Left renal pelvis (tissue), 4 donors: Measurements from ENCODE around the gene TBX15. TPM values are rescaled to one million over a fixed set of nuclear protein-coding genes. Genes with fewer than 3 reads are reported as not detected.
"Not testable (repeated sequence)": the region's sequence is repeated elsewhere in the genome, so short reads cannot be mapped to it uniquely, and the experiment has no call there.

ENCODE experiments used
- DNase-seq, 4 donors: peaks; one replicate each; pipeline ENCODE4 v3.0.0-alpha.2; 2013; ENCODE audit warnings: low read depth in 4 of 4, low spot score in 3 of 4
- polyA plus RNA-seq, 4 donors: library from polyadenylated mRNA; unstranded; fragments of 120-200 nt; gene quantifications; one replicate each; pipeline ENCODE4 v1.2.1, GENCODE V29; 2013; ENCODE audit not compliant: insufficient read length in 4 of 4

TBX15 gene
- polyA plus RNA-seq, 4 donors: 0.20 to 0.37 (median 0.29) TPM

DNA sequence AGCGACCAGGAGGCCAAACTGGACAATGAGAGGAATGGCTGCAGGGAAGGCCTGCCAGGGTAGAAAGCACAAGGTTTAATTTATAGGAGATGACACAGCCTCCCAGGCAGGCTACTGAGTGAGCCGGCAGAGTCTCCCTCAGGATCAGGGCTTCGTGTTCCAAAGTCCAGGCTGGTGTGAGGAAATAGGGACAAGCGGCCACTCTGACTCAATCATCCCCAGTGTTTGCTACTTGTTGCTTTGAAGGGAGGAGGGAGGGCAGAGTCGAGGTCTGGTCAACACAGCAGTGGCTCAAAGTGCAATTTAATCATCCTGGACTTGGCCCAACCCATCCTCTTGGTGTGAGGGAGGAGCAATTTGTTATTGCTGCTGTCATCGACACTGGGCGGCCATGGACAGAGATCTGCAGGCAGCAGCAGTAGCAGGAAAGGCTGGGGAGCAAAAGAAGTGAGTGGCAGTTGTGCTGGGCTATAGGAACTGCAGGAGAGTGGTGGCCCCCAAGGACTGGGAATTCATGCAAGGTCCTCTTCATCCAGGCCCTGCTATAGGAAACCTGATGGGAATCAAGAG lies 27.5 kb downstream of the TBX15 start:
- DNase-seq: no peak

DNA sequence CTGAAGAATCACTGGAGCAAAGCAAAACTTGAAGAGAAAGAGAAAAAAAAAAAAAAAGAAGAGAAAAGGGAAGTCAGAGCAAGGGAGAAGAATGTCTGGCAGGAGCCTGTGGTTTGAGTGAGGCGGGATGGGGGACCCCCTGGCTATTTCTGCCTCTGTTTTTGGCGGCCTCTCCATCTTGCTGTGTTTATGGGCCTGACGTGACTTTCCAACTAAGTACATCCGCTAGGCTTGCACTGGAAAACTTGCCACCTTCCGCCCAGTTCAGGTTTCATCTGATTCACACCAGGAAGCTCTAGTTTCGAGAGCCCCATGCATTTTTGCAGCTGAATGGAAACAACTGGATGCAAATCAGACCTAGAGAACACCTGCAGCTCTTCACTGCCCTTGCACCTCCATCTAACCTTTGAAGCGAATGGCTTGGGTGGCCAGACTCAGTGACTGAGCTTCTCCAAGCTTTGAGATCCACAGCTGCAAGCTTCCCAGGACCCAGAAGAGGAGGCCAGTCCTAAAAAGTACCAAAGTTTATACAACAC lies 28.0 kb downstream of the TBX15 start:
- DNase-seq: no peak

DNA sequence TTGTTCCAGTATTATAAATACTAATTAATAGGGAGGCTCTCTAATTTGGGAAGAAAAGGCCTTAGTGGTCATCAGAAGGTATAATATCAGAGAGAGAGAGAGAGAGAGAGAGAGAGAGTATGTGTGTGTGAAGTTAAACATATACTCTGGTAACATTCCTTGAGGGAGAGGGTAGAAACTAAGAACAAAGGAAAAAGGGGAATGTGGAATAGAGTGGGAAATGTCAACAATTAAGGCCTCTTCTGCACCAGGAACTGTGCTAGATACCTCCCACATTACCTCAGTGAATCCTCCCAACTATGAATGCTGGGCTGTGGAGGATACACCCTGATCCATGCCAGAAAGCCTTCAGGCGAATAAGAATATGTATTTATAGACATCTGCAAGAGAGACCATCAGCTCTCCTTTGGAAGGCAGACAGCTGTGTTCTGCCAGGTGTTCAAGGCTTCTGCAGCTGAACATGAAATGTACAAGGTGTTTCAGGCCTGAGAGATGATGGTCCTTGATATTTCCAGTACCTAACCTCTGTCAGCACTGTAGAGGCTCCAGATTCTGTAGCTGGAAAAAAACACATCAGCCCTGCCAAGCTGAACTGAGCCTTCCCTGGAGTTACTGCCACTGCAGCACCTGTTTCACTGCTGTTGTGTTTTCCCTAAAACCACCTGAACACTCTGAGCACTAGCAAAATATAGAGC lies 29.1 kb downstream of the TBX15 start:
- DNase-seq: no peak

DNA sequence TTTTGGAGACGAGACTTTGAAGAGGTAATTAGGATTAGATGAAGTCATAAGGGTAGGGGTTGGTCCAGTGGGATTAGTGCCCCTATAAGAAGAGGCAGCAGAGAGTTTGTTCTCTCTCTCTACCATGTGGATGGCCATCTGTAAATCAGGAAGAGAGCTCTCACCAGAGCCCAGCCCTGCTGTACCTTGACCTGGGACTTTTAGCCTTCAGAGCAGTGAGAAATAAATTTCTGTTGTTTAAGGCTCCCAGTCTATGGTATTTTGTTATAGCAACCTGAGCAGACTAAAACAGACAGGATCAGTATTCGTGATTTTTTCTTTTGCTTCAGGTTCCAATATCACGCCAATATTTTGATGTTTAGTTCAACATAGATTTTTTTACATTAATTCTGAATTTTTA lies 30.0 kb downstream of the TBX15 start:
- DNase-seq: no peak

DNA sequence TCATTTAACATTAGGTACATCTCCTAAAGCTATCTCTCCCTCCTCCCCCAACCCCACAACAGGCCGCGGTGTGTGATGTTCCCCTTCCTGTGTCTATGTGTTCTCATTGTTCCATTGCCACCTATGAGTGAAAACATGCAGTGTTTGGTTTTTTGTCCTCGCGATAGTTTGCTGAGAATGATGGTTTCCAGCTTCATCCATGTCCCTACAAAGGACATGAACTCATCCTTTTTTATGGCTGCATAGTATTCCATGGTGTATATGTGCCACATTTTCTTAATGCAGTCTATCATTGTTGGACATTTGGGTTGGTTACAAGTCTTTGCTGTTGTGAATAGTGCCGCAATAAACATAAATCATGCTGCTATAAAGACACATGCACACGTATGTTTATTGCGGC lies 30.6 kb downstream of the TBX15 start:
- not testable (repeated sequence) for DNase-seq

DNA sequence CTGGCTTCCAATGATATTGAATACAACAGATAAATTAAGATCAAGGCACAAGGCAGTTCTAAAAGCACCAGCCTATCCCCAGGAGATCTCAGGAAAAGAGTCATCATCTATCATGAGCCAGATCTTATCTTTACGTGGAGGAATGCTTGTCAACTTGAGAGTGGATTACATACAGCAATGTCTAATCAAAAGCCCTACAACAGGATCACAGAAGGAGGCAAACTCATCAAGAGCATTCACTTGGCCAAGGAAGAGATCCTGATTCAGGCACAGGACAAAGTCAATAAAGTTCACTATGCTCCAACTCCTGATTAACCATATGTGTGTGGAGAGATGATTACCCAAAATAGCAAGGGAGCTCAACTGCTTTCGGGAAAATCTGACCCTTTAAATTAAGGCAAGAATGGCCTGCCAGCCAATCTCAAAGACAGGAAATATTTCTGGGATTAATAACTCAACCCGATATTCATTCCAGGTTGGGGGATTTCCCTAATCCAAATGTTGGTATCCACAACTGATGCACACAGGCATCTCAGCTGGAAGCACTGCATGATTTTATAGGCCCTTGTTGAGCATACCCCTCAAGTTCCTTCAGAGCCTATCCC lies 33.7 kb downstream of the TBX15 start:
- DNase-seq: no peak

DNA sequence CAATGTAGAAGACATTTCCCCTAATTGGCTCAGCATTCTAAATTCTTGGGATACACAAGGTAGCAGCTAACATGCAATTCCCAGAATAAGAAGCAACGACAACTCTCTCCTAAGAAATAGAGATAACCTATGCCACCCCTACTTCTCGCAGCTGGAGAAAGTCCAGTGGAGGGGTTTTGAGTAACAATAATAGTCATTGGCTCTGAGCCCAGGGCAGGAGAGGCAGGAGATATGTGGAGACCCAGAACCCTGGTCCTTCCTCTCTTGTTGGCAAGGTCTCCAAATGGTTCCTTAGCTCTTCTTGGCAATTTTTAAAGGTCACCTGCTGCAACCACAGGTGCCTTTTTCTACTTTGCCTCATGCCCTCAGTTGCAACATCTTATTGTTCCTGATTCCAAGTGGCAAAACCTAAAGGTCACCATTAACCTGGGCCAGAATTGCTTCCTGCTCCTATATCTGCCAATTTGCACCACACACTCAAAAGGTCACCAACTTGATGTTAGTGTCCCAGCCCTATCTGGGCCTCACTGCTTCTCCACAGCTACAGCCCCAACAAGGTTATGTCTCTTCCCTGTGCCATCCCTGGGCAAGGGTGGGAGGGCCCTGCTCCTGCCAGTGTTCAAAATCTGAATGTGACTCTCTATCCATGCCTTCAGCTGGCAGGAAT lies 36.7 kb downstream of the TBX15 start:
- DNase-seq: no peak

DNA sequence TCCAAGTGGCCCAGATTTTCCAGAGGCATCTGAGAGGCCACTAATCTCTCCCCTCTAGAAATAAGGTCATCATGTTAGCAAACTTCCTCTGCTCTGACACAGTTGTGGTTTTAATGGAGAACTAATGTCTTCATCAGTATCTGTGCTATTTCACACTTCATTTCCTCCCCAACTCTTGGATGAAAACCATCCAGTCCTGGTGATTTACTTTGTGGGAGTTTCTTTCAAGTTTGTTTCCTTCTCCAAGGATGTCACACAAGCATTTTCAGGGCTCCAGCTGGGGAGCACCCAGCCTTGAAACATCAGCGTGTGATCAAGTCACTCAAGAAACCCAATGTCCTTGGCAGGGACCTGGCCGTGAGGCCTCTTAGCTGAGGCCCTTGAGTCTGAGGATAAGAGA lies 38.8 kb downstream of the TBX15 start:
- no peak for DNase-seq

DNA sequence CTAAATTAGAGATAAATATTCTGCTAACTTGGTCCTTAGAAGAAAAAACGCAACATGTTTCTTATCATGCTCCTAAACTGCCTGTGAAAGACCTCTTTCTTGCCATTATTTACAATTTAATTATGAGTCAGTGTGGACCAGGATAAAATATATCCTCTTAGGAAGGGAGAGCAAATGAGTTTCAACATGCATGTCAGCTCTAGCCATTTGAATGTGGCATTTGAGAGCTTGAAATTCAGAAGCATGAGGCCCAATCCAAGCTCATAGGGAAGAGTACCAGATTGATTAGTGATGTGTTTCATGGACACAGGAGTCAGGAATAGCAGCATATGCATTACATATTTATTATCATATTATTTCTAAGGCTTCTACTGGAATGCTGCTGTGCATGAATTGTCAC lies 39.3 kb downstream of the TBX15 start:
- DNase-seq: no peak

DNA sequence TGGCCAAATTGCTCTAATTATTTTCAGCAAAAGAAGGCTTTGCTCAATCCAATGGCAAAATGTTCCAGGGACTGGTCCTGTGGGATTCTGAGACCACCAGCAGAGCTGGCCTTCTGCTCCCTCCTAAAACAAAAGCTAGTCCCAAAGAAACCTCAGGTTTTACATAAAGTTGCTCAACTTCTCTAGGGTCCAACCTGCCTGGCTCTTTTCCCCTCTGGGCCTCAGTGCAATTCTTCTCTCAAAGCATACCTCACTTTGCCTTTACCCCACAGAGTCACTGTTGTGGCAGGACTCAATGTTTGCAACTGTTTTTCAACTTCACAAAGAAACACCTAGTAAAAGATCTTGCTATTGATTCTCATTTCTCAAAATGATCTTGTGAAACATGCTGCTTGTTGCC lies 39.8 kb downstream of the TBX15 start:
- DNase-seq: no peak

DNA sequence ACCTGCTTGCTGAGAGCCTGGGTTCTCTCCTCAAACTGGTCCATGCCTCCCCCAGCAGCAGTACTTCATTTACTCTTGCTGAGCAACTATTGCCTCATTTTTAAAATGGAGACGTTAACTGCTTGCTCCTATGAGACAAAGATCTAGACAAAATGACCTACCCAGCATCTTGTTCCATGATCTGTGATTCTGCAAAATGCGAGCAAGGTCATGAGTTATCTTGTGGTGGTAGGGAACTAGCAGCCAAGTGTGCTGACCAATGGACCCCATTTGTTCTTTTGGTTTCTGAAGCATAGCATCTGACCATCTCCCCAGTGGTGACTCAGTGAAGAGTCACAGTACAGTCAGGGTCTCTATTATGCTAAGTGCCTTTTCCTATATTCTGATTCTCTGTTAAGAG lies 40.4 kb downstream of the TBX15 start:
- no peak for DNase-seq

DNA sequence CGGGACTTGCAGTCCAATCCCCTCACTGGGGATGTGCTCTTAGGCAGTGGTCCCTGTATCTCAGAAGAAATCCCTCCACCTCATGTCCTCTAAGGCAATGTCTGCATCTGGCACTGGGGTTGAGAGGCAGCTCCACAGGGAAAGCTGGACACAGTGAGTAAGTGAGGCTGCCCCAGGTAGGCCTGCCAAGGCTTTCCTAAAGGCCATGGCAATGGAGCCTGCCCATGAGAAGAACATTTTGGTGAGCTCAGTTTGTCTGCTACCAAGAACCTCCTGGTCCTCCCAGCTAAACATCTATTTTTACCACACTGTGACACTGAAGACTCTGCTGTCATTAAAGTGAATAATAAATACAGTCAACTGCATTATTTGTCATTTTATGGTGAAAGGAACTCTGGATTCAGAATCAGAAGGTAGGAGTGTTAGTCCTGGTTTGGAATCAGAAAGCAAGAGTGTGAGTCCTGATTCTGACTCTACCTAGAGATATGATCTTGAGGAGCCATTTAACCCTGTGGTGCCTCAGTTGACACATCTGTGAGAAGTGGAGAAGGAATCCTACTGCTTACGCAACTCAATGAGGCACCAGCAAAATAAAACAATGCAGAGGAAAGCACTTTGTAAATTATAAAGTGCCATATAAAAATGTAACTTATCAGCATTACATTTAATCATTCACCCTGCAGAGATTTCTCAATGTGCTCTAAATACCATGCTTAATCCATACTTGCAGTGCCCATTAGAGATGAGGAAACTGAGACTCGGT lies 41.0 kb downstream of the TBX15 start:
- no peak for DNase-seq

DNA sequence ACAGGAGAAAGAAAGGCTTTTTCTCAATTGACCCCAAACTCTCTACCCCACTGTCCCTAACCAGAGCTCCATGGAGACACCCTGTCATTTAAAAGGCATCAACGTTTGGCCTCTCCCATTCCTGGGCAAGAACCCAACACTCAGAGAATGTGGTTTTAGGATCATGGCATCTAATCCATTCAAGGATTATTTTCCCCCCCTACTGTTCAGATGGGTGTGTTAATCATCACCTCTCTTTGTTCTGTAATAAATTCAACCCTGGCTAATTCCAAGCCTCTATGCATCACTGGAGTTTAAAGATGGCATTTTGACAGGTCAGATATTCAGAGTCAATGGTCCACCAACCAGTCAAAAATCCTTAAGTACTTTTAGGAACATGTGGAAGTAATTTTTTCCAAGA lies 42.7 kb downstream of the TBX15 start:
- DNase-seq: no peak

DNA sequence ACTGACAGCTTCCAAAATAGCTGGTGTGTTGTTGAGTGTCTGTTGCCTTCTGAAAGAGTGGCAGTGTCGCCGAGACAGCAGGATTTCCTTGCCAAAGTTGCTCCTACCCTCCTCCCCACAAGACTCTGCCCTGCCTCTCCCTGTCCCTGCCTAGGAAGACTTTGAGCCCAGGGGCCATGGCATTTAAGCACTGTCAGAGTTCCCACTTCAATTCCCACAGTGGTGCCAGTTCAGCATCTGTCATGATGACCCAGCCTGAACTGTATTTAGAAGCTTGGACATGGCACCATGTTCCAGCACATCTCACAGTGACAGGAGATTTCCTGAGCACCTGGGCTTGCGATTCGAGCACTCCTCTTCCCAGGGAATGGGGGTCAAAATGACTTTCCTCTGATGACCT lies 43.6 kb downstream of the TBX15 start:
- DNase-seq: no peak

DNA sequence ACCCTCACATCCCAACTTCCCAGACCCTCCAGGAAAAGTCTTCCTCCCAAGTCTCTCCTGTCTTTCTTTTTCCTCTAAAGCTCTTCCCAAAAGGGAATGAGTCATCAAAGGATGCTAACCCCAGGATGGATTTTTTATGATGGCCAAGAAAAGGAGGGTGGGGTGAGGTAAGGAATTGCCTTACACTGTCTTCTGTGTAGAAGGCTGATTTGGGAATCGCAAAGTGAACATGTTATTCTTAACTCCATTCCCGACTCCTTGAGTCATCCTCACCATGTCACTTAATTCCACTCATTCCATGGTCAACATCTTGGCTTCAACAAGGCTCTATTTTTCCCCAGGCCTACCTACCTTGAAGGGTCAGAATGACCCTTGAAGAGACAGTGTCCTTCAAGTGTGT lies 44.0 kb downstream of the TBX15 start:
- DNase-seq: no peak

DNA sequence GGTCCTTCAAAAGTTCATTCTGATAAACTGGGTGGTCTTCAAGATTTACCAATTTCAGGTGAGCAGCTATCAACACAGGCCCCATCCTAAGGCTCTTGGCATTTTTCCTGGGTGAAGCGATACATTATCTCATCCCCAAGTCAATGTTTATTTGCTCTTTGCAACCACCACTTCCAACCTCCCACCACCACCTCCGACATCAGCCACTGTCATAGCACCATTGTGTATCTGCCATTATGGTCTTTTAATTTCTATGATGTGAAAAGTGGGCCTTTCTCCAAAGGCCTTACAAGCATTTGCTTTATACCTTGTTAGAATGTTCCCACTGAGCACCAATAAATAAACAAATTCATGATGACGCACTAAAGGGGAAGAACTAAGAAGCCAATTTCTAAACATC lies 47.2 kb downstream of the TBX15 start:
- DNase-seq: no peak

DNA sequence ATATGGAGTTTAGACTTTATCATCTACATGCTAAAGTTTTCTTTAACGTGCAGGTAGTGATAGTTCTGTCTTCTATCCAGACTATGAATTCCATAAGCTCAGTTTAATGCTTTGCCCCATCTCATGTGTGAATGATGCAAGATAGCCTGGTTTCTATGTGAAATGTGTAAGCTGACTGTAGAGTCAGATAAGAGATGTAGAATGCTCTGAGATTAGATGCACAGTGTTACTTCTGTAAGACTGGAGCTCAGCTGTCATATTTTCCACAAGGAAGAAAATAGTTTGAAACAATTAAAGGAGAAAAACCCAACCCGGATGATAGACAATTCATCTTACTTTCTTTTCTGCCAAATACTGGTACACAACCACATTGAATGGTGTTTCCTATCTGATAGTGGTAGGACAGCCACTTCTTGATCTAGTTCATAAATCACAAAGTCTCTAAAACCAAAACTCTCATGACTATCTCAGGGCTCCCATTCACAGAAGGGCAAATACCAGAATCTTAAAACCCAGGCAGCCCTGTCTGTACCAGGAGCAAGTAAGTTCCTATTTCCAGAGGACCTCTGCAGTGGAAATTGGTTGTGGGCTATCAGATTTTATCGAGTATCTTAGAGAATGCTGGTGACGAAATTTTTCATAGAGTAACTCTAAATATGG lies 50.6 kb downstream of the TBX15 start:
- DNase-seq: no peak

DNA sequence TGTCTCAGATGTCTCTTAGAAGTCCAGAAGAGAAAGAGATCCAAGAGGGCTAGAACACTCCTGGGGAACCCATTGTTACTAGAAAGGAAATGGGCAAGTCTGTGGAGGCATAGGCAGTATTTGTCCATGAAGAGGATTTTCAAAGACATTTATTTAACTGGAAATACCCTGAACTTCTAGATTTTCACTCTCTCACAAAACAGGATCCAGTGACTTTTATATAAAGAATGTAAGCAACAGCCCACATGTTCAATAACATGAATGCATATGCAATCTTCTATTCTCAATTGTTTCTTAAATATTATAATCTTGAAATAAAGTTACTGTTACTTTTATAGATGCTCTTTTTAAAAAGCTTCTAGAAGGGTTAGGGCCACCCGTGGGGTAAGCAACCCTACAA lies 53.4 kb downstream of the TBX15 start:
- no peak for DNase-seq

DNA sequence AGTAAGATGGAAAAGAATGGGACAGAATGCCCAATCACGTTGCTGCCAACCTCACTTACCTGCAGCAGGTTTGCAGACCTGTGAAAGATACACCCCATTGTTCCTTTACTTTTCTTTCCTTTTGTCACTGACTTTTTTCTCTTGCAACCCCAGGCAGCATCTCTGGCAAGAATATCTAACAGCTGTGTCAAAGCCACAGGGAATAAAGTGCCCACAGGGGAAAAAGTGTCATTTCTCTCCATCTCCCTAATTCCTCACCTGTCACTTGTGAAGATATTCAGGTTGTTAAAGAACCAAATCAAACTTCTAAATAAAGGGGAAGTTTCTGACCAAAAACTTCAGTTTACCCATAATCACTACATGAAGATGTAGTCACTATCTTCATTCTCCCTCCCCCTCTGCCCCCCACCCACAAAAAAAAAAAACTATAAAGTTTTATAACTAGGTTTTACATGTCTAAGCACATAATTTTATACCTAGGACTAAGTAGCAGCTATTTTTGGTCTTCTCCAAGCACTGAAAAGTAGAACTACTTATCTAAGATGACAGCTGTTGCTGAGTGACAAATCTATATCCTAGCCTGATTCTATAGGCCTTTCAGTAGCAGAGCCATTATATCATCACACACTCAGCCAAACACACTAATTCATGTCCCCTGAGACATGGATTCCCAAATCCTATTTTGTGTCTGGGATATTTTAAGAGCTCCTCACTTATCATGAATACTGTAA lies 54.9 kb downstream of the TBX15 start:
- DNase-seq: no peak

DNA sequence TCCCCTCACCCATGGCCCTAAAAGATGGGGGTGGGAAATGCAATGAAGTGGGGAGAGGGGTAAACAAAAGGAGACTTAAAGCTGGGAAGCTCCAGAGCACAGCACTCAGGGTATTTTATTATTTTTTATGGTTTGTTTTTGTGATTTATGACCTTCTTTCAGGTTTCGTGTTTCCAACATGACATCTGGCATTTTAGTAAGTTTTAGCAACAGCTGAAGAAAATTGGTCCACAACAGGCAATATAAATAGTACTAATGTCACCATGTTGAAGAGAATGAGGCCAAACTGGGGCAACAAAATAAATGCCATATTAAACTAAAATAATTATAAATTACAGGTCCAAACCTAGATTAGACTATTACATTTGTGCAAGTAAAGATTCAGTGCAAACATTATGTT lies 56.3 kb downstream of the TBX15 start:
- DNase-seq: no peak
